HCT116 (cell line): ENCODE results near the gene ALAD. TPM values are rescaled to one million over a fixed set of nuclear protein-coding genes. Genes with fewer than 3 reads are reported as not detected.

Source experiments
- ATAC-seq: fragments of 200-7000 bp; cut with Tn5 transposase; 2 replicates; pipeline ENCODE4 v1.9.1; 2020; ENCODE audit warnings: mild to moderate bottlenecking, moderate library complexity
- BruUV-seq: library from RNA; stranded (reverse); fragments of 400-500 nt; replicated peaks from 2 replicates; lab custom pipeline; 2021; lab: Mats Ljungman, UMichigan
- CTCF ChIA-PET: fragments of 300-600 bp; sonication (Branson Sonifier 250); formaldehyde crosslinking; loops from one replicate; lab custom pipeline; 2021; ENCODE audit warnings: antibody characterized with exemption; lab: Charles Lee
- POLR2A ChIA-PET: fragments of 300-600, 350-600 bp; sonication (Branson Sonifier 250); formaldehyde crosslinking; loops from one replicate; lab custom pipeline; 2021; ENCODE audit warnings: antibody characterized with exemption; lab: Charles Lee
- RAD21 ChIA-PET, 2 experiments: fragments of 300-600 bp; sonication (Branson Sonifier 250); formaldehyde crosslinking; loops; one replicate each; lab custom pipeline; 2023; ENCODE audit warnings: low total read pairs in 2 of 2; ENCODE audit not compliant: uncharacterized antibody in 2 of 2, unreplicated experiment in 2 of 2, low non-redundant PET in 1 of 2; lab: Charles Lee
- DNase-seq: peaks from one replicate; pipeline ENCODE4 v3.0.0-alpha.2; 2010; ENCODE audit warnings: low read depth, low spot score
- H2AFZ ChIP-seq: fragments of 200-600 bp; shearing (Covaris generic), sonication (generic); 2 replicates; pipeline ENCODE4 v1.6.1; 2017; ENCODE audit warnings: low read depth, mixed run types, mixed read lengths, antibody characterized with exemption, low read length; ENCODE audit not compliant: poor library complexity, severe bottlenecking
- H3K27ac ChIP-seq: 2 replicates; pipeline ENCODE4 v1.5.1; 2012; ENCODE audit warnings: low read depth, low read length
- H3K27me3 ChIP-seq: fragments of 200-600 bp; sonication (generic); 2 replicates; pipeline ENCODE4 v1.6.1; 2016; ENCODE audit warnings: mixed run types, low read length, mixed read lengths; ENCODE audit not compliant: insufficient read depth
- H3K36me3 ChIP-seq, 2 experiments: fragments of 200-500 bp in 1 of 2; fragments of 200-600 bp in 1 of 2; sonication (Bioruptor generic) in 1 of 2; sonication (generic) in 1 of 2; 2 replicates each; pipeline versions ENCODE4 v1.5.1 to v1.6.1; 2014 to 2016; ENCODE audit warnings: low read length in 2 of 2, inconsistent platforms in 1 of 2, mixed read lengths in 1 of 2, mixed run types in 1 of 2; ENCODE audit not compliant: insufficient read depth in 2 of 2, control insufficient read depth in 1 of 2
- H3K4me1 ChIP-seq, 2 experiments: fragments of 200-600 bp in 1 of 2; sonication (generic) in 1 of 2; 2 replicates each; pipeline versions ENCODE4 v1.5.1 to v1.6.1; 2012 to 2017; ENCODE audit warnings: low read length in 2 of 2, inconsistent platforms in 1 of 2, mild to moderate bottlenecking in 1 of 2, mixed read lengths in 1 of 2, mixed run types in 1 of 2, moderate library complexity in 1 of 2; ENCODE audit not compliant: insufficient read depth in 2 of 2, control insufficient read depth in 1 of 2
- H3K4me2 ChIP-seq: fragments of 200-600 bp; sonication (generic); 2 replicates; pipeline ENCODE4 v1.6.1; 2017; ENCODE audit warnings: mixed run types, low read length, mixed read lengths
- H3K4me3 ChIP-seq, 2 experiments: fragments of 200-600 bp in 1 of 2; sonication (generic) in 1 of 2; replicated peaks in 1 of 2; 2 replicates each; pipeline ENCODE4 v1.5.1; 2011 to 2016; ENCODE audit warnings: low read length in 2 of 2, control low read depth in 1 of 2, low read depth in 1 of 2, mild to moderate bottlenecking in 1 of 2, mixed read lengths in 1 of 2, mixed run types in 1 of 2
- H3K79me2 ChIP-seq: fragments of 200-600 bp; sonication (generic); 2 replicates; pipeline ENCODE4 v1.6.1; 2017; ENCODE audit warnings: mild to moderate bottlenecking, mixed run types, low read length, moderate library complexity, mixed read lengths; ENCODE audit not compliant: insufficient read depth
- H3K9ac ChIP-seq: fragments of 200-600 bp; sonication (generic); 2 replicates; pipeline ENCODE4 v1.6.1; 2016; ENCODE audit warnings: low read length, mixed read lengths
- H3K9me2 ChIP-seq: fragments of 200-600 bp; sonication (generic), shearing (Covaris generic); 2 replicates; pipeline ENCODE4 v1.6.1; 2017; ENCODE audit warnings: mixed run types, mild to moderate bottlenecking, moderate library complexity; ENCODE audit not compliant: insufficient read depth
- H3K9me3 ChIP-seq, 2 experiments: fragments of 200-500 bp in 1 of 2; fragments of 200-600 bp in 1 of 2; sonication (Bioruptor generic) in 1 of 2; sonication (generic) in 1 of 2; 2 replicates each; pipeline ENCODE4 v1.6.1; 2014 to 2017; ENCODE audit warnings: low read length in 2 of 2, mixed read lengths in 2 of 2, inconsistent platforms in 1 of 2, low read depth in 1 of 2, mild to moderate bottlenecking in 1 of 2, mixed run types in 1 of 2, moderate library complexity in 1 of 2; ENCODE audit not compliant: control insufficient read depth in 1 of 2, insufficient read depth in 1 of 2
- H4K20me1 ChIP-seq: fragments of 200-600 bp; sonication (generic), shearing (Covaris generic); 2 replicates; pipeline ENCODE4 v1.6.1; 2017; ENCODE audit warnings: mixed run types, mild to moderate bottlenecking, moderate library complexity; ENCODE audit not compliant: insufficient read depth
- CBX3 ChIP-seq: IDR thresholded peaks from 2 replicates; pipeline ENCODE4 v1.6.1; 2012; ENCODE audit warnings: low read depth
- CEBPB ChIP-seq: IDR thresholded peaks from 2 replicates; pipeline ENCODE4 v1.6.1; 2012; ENCODE audit warnings: low read depth
- EGR1 ChIP-seq: IDR thresholded peaks from 2 replicates; pipeline ENCODE4 v1.6.1; 2012; ENCODE audit warnings: low read depth
- ELF1 ChIP-seq: IDR thresholded peaks from 2 replicates; pipeline ENCODE4 v1.6.1; 2012; ENCODE audit warnings: low read depth, borderline replicate concordance
- EZH2 ChIP-seq: fragments of 200-600 bp; sonication (generic); IDR thresholded peaks from 2 replicates; pipeline ENCODE4 v1.6.1; 2017; ENCODE audit warnings: antibody characterized with exemption, mixed run types
- EZH2phosphoT487 ChIP-seq: fragments of 200-600 bp; IDR thresholded peaks from 2 replicates; pipeline ENCODE4 v1.6.1; 2018; ENCODE audit warnings: antibody characterized with exemption, borderline replicate concordance
- FOSL1 ChIP-seq: IDR thresholded peaks from 2 replicates; pipeline ENCODE4 v1.6.1; 2012; ENCODE audit warnings: low read depth
- JUND ChIP-seq: IDR thresholded peaks from 2 replicates; pipeline ENCODE4 v1.6.1; 2012
- MAX ChIP-seq: IDR thresholded peaks from 2 replicates; pipeline ENCODE4 v1.6.1; 2012
- POLR2AphosphoS5 ChIP-seq: IDR thresholded peaks from 2 replicates; pipeline ENCODE4 v1.6.1; 2011; ENCODE audit warnings: mild to moderate bottlenecking, low read depth, low read length, moderate library complexity
- REST ChIP-seq: IDR thresholded peaks from 2 replicates; pipeline ENCODE4 v1.6.1; 2012; ENCODE audit warnings: low read depth
- SIN3A ChIP-seq: IDR thresholded peaks from 2 replicates; pipeline ENCODE4 v1.6.1; 2012; ENCODE audit warnings: low read depth
- SP1 ChIP-seq: IDR thresholded peaks from 2 replicates; pipeline ENCODE4 v1.6.1; 2012; ENCODE audit warnings: low read depth
- SRF ChIP-seq: IDR thresholded peaks from 2 replicates; pipeline ENCODE4 v1.6.1; 2012; ENCODE audit warnings: low read depth
- TCF7L2 ChIP-seq: IDR thresholded peaks from 2 replicates; pipeline ENCODE4 v1.7.0; 2011; ENCODE audit warnings: borderline replicate concordance, inconsistent platforms; ENCODE audit not compliant: insufficient read depth, insufficient read length; ENCODE audit errors: extremely low read depth
- YY1 ChIP-seq: IDR thresholded peaks from 2 replicates; pipeline ENCODE4 v1.6.1; 2011; ENCODE audit warnings: low read length, low read depth, moderate library complexity, mild to moderate bottlenecking; ENCODE audit not compliant: insufficient replicate concordance; ENCODE audit errors: extremely low read depth
- ZFX ChIP-seq: fragments of 450-650 bp; IDR thresholded peaks from 2 replicates; pipeline ENCODE4 v1.6.1; 2017
- ZNF274 ChIP-seq: fragments of 200-500 bp; sonication (Bioruptor generic); IDR thresholded peaks from 2 replicates; pipeline ENCODE4 v1.6.1; 2014; ENCODE audit warnings: mild to moderate bottlenecking, low read depth, low read length, inconsistent platforms
- intact Hi-C: fragments of 100-400 bp; cut with micrococcal nuclease; formaldehyde crosslinking; loops from 2 replicates; pipeline ENCODE4 v1.10.0; 2022
- total RNA-seq: library from RNA; stranded (reverse); gene quantifications from one replicate; pipeline ENCODE4 v1.2.1, GENCODE V29; 2021; ENCODE audit not compliant: unreplicated experiment
- TF ChIP-seq, protein P1 (sequence below): IDR thresholded peaks from 2 replicates; pipeline ENCODE4 v1.6.1; 2012
- TF ChIP-seq, protein P2 (sequence below), 3 experiments: fragments of 200-600 bp in 1 of 3; sonication (generic) in 1 of 3; IDR thresholded peaks in 2 of 3; conservative IDR thresholded peaks in 1 of 3; 2 replicates each; pipeline ENCODE4 v1.5.1; 2012 to 2017; ENCODE audit warnings: low read depth in 2 of 3, low read length in 2 of 3, antibody characterized with exemption in 1 of 3, borderline replicate concordance in 1 of 3, control low read depth in 1 of 3, mild to moderate bottlenecking in 1 of 3, mixed read lengths in 1 of 3, mixed run types in 1 of 3, moderate library complexity in 1 of 3; ENCODE audit not compliant: insufficient read depth in 1 of 3

ALAD gene
- total RNA-seq, 1 experiment from 2014 or later: 14.0 TPM

- no peak for ATAC-seq
- no TSS peak for BruUV-seq
- H3K27me3 ChIP-seq: no peaks in the 10 kb centered on the region
- no peaks in the 10 kb centered on the region for H4K20me1 ChIP-seq
- H3K36me3 ChIP-seq: no peaks in the 10 kb centered on the region
- no peak overlapping the region for H3K4me3 ChIP-seq
- ChIA-PET POLR2A (no interaction called here), RAD21 (no interaction called here), CTCF (no interaction called here)
- intact Hi-C loops: no loop called here
- H3K79me2 ChIP-seq: no peaks in the 10 kb centered on the region
- H3K9me3 ChIP-seq: no peaks in the 10 kb centered on the region
- no peak overlapping the region for H3K4me2 ChIP-seq
- DNase-seq: no peak
- TF ChIP-seq, protein P1, sequence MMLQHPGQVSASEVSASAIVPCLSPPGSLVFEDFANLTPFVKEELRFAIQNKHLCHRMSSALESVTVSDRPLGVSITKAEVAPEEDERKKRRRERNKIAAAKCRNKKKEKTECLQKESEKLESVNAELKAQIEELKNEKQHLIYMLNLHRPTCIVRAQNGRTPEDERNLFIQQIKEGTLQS: no peak
- TF ChIP-seq SIN3A: no peak
- no peak for TF ChIP-seq ZNF274
- TF ChIP-seq SP1: no peak
- no peak for TF ChIP-seq ELF1
- no peak for TF ChIP-seq CEBPB
- no peak for TF ChIP-seq EZH2
- TF ChIP-seq ZFX: no peak
- no peak for TF ChIP-seq POLR2AphosphoS5
- TF ChIP-seq JUND: no peak
- no peak for TF ChIP-seq REST
- TF ChIP-seq, protein P2, sequence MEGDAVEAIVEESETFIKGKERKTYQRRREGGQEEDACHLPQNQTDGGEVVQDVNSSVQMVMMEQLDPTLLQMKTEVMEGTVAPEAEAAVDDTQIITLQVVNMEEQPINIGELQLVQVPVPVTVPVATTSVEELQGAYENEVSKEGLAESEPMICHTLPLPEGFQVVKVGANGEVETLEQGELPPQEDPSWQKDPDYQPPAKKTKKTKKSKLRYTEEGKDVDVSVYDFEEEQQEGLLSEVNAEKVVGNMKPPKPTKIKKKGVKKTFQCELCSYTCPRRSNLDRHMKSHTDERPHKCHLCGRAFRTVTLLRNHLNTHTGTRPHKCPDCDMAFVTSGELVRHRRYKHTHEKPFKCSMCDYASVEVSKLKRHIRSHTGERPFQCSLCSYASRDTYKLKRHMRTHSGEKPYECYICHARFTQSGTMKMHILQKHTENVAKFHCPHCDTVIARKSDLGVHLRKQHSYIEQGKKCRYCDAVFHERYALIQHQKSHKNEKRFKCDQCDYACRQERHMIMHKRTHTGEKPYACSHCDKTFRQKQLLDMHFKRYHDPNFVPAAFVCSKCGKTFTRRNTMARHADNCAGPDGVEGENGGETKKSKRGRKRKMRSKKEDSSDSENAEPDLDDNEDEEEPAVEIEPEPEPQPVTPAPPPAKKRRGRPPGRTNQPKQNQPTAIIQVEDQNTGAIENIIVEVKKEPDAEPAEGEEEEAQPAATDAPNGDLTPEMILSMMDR (IDR thresholded peaks at IDR 0.05 in 2 of 3, conservative IDR thresholded peaks at IDR 0.05 in 1 of 3; ENCODE audit: borderline replicate concordance in 1 of 3, insufficient read depth in 1 of 3, low read depth in 2 of 3, low read length in 2 of 3): no peak
- TF ChIP-seq TCF7L2: no peak
- TF ChIP-seq CBX3: no peak
- TF ChIP-seq SRF: no peak
- TF ChIP-seq YY1: no peak
- no peak for TF ChIP-seq EZH2phosphoT487
- no peak for TF ChIP-seq EGR1
- no peak for TF ChIP-seq FOSL1
- TF ChIP-seq MAX: no peak
- H3K4me1 ChIP-seq: peaks cover 0 to 2% of the 10 kb centered on the region in 2 experiments; a peak in 2 of 4 replicates
- H3K9ac ChIP-seq: no peak overlapping the region
- no peaks in the 10 kb centered on the region for H3K9me2 ChIP-seq
- no peak overlapping the region for H2AFZ ChIP-seq
- no peak overlapping the region for H3K27ac ChIP-seq
Measured at GRCh38 chr9:113449376-113449775, 48.3 kb upstream of the ALAD start.
